GM19452 (cell line): ENCODE results near the gene AJM1.
"Not testable (repeated sequence)": the region's sequence is repeated elsewhere in the genome, so short reads cannot be mapped to it uniquely, and the experiment has no call there.

Source experiments
- ATAC-seq: cut with Tn5 transposase; IDR thresholded peaks from one replicate; pipeline ENCODE4 v1.9.1; 2021; ENCODE audit not compliant: unreplicated experiment

AJM1 gene

DNA sequence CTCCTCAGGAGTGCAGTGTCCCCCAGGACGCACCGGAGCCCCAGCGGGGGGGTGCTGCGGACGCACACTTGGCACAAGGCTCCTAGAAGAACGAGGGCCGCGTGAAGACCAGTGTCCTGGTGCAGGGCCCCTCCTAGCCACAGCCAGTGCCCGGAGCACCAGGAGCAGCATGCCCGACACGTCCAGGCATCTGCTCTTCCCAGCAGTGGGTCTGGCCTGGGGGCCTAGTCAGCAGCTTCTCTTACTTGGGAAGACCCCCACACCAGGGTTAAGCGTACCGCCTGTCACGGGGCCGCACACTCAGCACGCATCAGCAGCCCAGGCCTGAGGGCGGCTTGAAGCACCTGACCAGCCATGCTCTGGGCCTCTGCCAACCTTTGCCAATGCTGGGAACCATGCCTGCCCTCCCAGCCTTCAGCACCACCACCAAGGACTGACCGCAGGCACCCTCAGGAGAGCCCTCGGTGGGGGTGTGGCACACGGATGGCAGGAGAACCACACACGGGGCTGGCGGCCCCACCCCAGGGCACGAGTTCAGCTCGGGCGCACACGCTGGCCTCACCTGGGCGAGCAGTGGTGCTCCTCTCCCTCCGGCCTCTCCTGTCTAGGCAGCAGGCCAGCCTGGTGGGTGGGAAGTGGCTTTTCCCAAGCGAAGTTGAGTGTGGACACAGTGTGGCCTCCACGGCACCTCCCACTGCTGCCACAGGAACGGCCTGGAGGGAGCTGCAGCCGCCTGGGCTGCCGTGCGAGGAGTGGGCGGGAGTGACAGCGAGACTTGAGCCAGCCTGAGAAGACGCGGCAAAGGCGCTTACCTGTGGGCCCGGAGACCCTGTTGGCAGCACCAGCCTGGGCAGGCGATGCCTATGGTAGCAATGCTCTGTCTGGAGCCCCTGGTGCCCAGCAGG lies 12.0 kb upstream of the AJM1 start:
- no peak for ATAC-seq

GRCh38 chr9:136831002-136831719 lies 11.1 kb upstream of the AJM1 start:
- ATAC-seq: no peak

GRCh38 chr9:136831720-136832104 lies 10.6 kb upstream of the AJM1 start:
- ATAC-seq: no peak

DNA sequence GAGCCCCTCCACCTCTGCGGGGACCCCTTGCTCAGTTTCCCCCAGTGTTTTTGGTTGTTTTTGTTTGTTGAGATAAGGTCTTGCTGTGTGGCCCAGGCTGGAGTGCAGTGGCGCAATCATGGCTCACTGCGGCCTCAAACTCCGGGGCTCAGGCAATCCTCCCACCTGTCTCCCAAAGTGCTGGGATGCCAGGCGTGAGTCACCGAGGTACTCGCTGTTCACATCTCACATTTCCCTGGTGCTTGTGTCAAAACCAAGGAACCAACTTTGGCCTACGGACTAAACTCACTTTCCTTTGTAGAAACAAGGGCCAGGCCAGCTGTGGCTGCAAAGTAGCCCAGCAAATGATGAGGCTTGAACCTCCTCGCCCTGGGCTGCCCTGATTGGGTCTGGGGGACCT lies 9.7 kb upstream of the AJM1 start:
- no peak for ATAC-seq

DNA sequence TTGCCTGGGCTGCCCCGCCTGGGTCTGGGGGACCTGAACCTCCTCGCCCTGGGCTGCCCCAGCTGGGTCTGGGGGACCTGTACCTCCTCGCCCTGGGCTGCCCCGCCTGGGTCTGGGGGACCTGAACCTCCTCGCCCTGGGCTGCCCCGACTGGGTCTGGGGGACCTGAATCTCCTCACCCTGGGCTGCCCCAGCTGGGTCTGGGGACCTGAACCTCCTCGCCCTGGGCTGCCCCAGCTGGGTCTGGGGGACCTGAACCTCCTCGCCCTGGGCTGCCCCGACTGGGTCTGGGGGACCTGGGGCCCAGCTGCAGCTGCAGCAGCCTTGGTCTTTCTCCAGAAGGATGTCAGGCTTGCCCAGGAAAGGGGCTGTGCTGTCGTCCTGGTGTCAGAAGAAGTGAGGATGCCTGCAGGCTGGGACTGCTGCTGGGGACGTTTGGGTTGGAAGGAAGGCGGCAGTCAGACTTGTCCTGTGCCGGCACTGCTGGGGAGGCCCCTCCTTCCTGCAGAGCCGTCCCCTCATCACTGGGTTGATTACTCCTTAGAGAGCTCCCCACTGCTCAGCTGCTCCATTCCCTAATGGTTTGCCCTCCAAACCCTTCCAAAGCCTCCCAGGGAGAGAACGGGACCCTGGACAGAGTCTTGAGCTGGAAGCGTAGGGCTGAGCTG lies 8.8 kb upstream of the AJM1 start:
- not testable (repeated sequence) for ATAC-seq

DNA sequence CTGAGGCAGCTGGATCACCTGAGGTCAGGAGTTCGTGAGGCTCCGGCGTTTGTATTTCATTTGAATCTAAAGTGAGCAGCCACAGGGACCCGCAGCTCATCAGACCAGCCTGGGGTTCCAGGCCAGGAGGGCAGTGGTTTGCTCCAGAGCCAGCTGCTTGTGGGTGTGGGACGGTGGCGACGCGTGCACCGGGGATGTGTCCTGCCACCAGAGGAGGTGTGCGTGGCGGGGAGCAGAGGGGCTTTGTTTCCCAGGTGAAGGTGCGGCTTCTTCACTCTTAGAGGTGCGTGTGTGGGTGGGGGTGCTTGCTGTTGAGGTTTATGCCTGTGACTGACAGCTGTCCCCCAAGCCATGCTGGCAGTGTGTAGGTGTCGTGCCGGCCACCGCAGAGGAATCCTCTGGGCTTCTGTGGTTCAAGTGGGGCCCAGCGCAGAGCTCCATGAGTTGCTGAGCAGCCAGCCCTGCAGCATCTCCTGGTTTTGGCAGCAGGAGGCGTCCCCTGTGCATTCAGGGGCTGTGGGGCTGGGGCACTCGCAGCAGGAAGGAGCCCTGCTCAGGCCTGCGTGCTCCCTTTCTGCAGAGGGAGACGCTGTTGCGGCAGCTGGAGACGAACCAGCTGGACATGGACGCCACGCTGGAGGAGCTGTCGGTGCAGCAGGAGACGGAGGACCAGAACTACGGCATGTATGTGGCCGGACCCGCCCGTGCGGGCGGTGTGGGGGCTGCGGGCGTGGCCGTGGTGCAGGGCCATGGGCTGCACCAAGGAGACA lies 6.9 kb upstream of the AJM1 start:
- ATAC-seq: no peak

DNA sequence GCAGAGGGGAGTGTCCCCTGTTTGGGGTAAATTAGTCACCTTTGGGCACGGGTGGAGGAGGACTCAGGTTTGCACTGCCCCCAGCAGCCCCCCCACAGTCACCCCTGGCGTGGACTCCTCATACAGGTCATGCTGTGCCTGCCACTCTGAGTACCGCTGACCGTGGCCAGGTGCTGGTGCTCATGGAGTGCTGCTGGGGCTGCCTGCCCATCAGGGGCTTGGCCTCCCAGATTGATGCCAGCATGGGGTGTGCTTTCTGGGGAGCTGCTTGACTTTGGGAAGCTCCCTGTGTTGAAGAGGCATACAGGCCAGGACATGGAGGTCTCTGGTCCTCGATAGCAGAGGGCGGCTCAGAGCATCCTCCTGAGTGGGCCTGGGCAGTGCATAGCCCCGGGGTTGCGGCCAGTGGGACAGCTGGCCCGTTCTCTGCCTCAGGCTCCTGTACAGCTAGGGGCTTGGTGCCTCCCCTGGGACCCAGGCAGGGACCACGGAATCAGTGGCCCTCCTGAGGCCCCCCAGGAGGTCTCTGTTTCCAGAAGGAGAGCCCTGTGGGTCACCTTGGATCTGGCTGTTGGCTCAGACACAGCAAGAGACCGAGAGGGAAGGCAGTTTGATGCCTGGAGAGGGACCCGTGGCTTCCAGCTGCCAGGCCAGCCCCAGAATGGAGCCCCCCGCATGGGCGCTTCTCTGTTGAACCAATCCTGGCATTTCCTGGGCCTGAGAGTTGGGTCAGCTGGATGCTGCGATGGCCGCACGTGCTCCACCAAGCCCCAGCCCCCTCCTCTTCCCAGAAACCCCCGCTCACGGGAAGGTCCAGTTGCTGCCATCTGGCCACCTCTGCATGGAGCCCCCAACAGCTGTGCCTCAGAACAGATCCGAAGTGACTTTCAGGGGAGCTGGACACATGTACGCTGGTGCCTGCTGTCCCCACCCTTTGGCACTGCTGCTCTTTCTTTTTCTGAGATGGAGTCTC lies 6.1 kb upstream of the AJM1 start:
- ATAC-seq: no peak

- ATAC-seq: no peak
Observed at GRCh38 chr9:136837146-136837855, 5.0 kb upstream of the AJM1 start.

- ATAC-seq: not testable (repeated sequence)
Observed at GRCh38 chr9:136837856-136838277, 4.4 kb upstream of the AJM1 start.

- ATAC-seq: no peak
Observed at GRCh38 chr9:136838314-136839228, 3.7 kb upstream of the AJM1 start.

GRCh38 chr9:136839229-136840139 lies 2.8 kb upstream of the AJM1 start:
- no peak for ATAC-seq

DNA sequence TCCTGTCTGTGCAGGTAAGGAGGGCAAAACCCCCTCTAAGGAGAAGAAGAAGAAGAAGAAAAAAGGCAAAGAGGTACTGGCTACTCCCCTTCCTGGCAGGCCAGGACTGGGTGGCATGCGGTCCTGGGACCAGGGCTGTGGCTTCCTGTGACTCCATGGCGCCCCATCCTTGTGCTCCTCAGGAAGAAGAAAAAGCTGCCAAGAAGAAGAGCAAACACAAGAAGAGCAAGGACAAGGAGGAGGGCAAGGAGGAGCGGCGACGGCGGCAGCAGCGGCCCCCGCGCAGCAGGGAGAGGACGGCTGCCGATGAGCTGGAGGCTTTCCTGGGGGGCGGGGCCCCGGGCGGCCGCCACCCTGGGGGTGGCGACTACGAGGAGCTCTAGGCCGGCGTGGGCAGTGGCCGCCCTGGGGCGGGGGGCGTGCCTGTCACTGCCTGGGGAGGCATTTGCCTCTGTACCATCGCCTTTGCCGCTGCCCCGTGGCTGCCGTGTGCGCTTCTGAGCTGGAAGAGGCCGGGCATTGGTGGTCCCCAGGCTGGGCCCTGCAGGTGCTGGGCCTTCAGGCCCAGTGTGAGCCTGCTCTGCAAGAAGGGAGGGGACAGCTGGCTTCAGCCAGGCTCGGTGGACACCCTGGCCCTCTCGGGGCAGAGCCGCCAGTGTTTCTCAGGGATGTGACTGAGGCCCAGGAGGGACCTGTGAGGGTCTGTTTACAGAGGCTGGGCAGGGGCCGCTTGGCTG lies 2.0 kb upstream of the AJM1 start:
- ATAC-seq: no peak

- ATAC-seq: no peak
Observed at GRCh38 chr9:136840877-136841645, 1.2 kb upstream of the AJM1 start.

DNA sequence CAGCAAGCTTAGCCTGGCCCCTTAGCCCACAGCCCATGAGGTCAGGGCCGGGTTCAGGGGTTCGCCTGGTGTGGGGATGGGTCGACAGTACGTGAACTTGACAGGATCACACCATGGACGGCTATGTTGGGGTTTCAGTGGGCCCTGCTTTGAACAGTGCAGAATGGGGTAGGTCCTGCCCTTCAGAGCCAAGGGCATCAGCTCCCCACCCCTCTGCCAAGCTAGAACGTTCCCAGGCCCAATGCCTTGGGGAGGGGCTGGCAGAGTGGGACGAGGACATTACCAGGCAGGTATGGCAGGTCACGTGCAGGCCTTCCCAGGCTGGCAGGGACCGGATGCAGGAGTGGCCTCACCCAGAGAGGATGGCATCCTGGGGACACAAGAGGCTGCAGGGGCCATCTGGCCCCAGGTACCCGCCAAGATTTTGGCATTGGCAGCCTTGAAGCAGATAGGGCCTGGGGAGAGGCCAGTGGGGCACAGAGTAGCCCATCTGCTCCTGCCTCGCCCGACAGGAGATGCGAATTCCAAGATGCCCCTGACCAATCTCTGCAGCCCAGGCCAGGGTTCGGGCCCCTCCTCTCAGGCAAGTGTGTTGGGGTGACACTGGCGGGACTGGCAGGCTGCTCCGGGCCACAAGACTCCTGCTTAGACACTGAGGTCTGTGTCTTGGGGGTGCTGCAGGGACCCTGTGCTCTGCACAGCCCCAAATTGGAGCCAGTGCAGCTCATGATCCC lies 465 bp upstream of the AJM1 start:
- not testable (repeated sequence) for ATAC-seq
